Cardiac septum (tissue), 1 donor: ENCODE results near the gene SLCO3A1. TPM values are rescaled to one million over a fixed set of nuclear protein-coding genes. Genes with fewer than 3 reads are reported as not detected.
"Not testable (repeated sequence)": the region's sequence is repeated elsewhere in the genome, so short reads cannot be mapped to it uniquely, and the experiment has no call there.

ENCODE experiments used
- DNase-seq: peaks from one replicate; pipeline ENCODE4 v3.0.0-alpha.2; 2020; ENCODE audit warnings: low spot score
- intact Hi-C: fragments of 100-400 bp; cut with DNase I; formaldehyde crosslinking; loops from one replicate; pipeline ENCODE4 v1.14.0; 2022
- total RNA-seq: library from RNA; stranded (reverse); fragmentation: NEBNext Ultra II Directional; extraction: Animal tissue kit (Norgen Biotek cat#: 25700); gene quantifications from one replicate; pipeline ENCODE4 v1.2.1, GENCODE V29; 2021
- donor health status: DM: no; HTN: no; CAD: no.

SLCO3A1 gene
- total RNA-seq, 1 donor from 2014 or later: 43.9 TPM

- no peak for DNase-seq
- intact Hi-C loops: no loop called here
These were observed 182.0 kb downstream of the SLCO3A1 start for GRCh38 chr15:92035551-92035950.

GRCh38 chr15:92035961-92036360 lies 182.5 kb downstream of the SLCO3A1 start:
- DNase-seq: no peak
- intact Hi-C loops: no loop called here

GRCh38 chr15:92037491-92037890 lies 184.0 kb downstream of the SLCO3A1 start:
- intact Hi-C loops: no loop called here
- no peak for DNase-seq

- intact Hi-C loops: no loop called here
- DNase-seq: no peak
These were observed 186.8 kb downstream of the SLCO3A1 start for GRCh38 chr15:92040350-92040749.

- intact Hi-C loops: no loop called here
These were observed 187.9 kb downstream of the SLCO3A1 start for GRCh38 chr15:92041371-92041770.

GRCh38 chr15:92043283-92043682 lies 189.8 kb downstream of the SLCO3A1 start:
- intact Hi-C loops: no loop called here
- no peak for DNase-seq

More at GRCh38 chr15:92041371-92041770, 187.9 kb downstream of the SLCO3A1 start:
- no peak for DNase-seq

- intact Hi-C loops: no loop called here
These were observed 190.8 kb downstream of the SLCO3A1 start for GRCh38 chr15:92044203-92044909.

GRCh38 chr15:92047900-92048299 lies 194.4 kb downstream of the SLCO3A1 start:
- no peak for DNase-seq
- intact Hi-C loops: no loop called here

More at GRCh38 chr15:92044203-92044909, 190.8 kb downstream of the SLCO3A1 start:
- no peak for DNase-seq

GRCh38 chr15:92048739-92049138 lies 195.2 kb downstream of the SLCO3A1 start:
- DNase-seq: no peak
- intact Hi-C loops: no loop called here

- no peak for DNase-seq
- intact Hi-C loops: no loop called here
These were observed 195.9 kb downstream of the SLCO3A1 start for GRCh38 chr15:92049290-92049989.

GRCh38 chr15:92050220-92050898 lies 196.9 kb downstream of the SLCO3A1 start:
- intact Hi-C loops: no loop called here
- DNase-seq: no peak

GRCh38 chr15:92051716-92052115 lies 198.2 kb downstream of the SLCO3A1 start:
- intact Hi-C loops: no loop called here
- DNase-seq: no peak

GRCh38 chr15:92053753-92054316 lies 200.3 kb downstream of the SLCO3A1 start:
- intact Hi-C loops: no loop called here
- DNase-seq: no peak

GRCh38 chr15:92056875-92057274 lies 203.4 kb downstream of the SLCO3A1 start:
- intact Hi-C loops: no loop called here
- no peak for DNase-seq

- no peak for DNase-seq
- intact Hi-C loops: no loop called here
These were observed 205.8 kb downstream of the SLCO3A1 start for GRCh38 chr15:92059036-92059970.

GRCh38 chr15:92059971-92060311 lies 206.4 kb downstream of the SLCO3A1 start:
- intact Hi-C loops: loop anchor here (5.0 kb wide), 1 partner anchor 78 kb away; no protein-coding TSS in a partner anchor
- DNase-seq: not testable (repeated sequence)

GRCh38 chr15:92061511-92062195 lies 208.1 kb downstream of the SLCO3A1 start:
- DNase-seq: no peak
- intact Hi-C loops: loop anchor here (5.0 kb wide), 1 partner anchor 79 kb away; no protein-coding TSS in a partner anchor

GRCh38 chr15:92062505-92062904 lies 209.0 kb downstream of the SLCO3A1 start:
- DNase-seq: no peak
- intact Hi-C loops: loop anchor here (5.0 kb wide), 1 partner anchor 80 kb away; no protein-coding TSS in a partner anchor
